Measurements from ENCODE around the gene NANS.

DNA sequence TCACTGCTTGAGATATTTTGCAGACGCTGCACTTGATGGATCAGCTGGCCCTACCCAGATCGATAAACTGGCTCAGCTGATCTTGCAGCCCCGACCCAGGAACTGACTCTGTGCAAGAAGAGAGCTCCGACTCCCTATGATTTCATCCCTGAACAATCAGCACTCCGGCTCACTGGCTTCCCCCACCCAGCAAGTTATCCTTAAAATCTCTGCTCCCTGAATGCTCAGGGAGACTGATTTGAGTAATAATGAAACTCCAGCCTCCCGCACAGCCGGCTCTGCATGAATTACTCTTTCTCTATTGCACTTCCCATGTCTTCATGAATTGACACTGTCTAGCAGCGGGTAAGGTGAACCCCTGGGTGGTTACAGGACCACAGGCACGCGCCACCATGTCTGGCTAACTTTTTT is 16.9 kb upstream of the NANS start:
- TF ChIP-seq POLR2A (IDR thresholded peaks at IDR 0.05; ENCODE audit: low read length) (no peak), GATA1 (IDR thresholded peaks at IDR 0.05; ENCODE audit: low read depth, low read length) (no peak)
